GM18517 (cell line): Measurements from ENCODE around the gene IL10.
"Not testable (repeated sequence)": the region's sequence is repeated elsewhere in the genome, so short reads cannot be mapped to it uniquely, and the experiment has no call there.

ENCODE experiments used
- ATAC-seq: cut with Tn5 transposase; IDR thresholded peaks from one replicate; pipeline ENCODE4 v1.9.1; 2021; ENCODE audit warnings: mild to moderate bottlenecking, moderate library complexity; ENCODE audit not compliant: unreplicated experiment

The IL10 gene

GRCh38 chr1:206768472-206769303 is 3.6 kb downstream of the IL10 start:
- ATAC-seq = peak; percentile 19

GRCh38 chr1:206766251-206766856 is 5.9 kb downstream of the IL10 start:
- peak; percentile 44 for ATAC-seq

GRCh38 chr1:206765771-206766170 is 6.5 kb downstream of the IL10 start:
- not testable (repeated sequence) for ATAC-seq

GRCh38 chr1:206762741-206763364 is 9.4 kb downstream of the IL10 start:
- not testable (repeated sequence) for ATAC-seq

GRCh38 chr1:206761159-206761768 is 11.0 kb downstream of the IL10 start:
- no peak for ATAC-seq

GRCh38 chr1:206760590-206760989 is 11.7 kb downstream of the IL10 start:
- ATAC-seq = no peak

GRCh38 chr1:206757524-206758266 is 14.6 kb downstream of the IL10 start:
- no peak for ATAC-seq

GRCh38 chr1:206754011-206754410 is 18.3 kb downstream of the IL10 start:
- no peak for ATAC-seq

GRCh38 chr1:206753141-206753540 is 19.2 kb downstream of the IL10 start:
- no peak for ATAC-seq

GRCh38 chr1:206752481-206752880 is 19.8 kb downstream of the IL10 start:
- ATAC-seq = no peak

GRCh38 chr1:206751891-206752290 is 20.4 kb downstream of the IL10 start:
- no peak for ATAC-seq

GRCh38 chr1:206748348-206749030 is 23.8 kb downstream of the IL10 start:
- no peak for ATAC-seq

GRCh38 chr1:206745301-206745700 is 27.0 kb downstream of the IL10 start:
- no peak for ATAC-seq

GRCh38 chr1:206744683-206745082 is 27.6 kb downstream of the IL10 start:
- ATAC-seq = no peak

- ATAC-seq = no peak
Measured at GRCh38 chr1:206742719-206743383, 29.4 kb downstream of the IL10 start.

GRCh38 chr1:206741142-206741701 is 31.1 kb downstream of the IL10 start:
- ATAC-seq = no peak

GRCh38 chr1:206739411-206740076 is 32.8 kb downstream of the IL10 start:
- ATAC-seq = peak; percentile 87

GRCh38 chr1:206738370-206739366 is 33.6 kb downstream of the IL10 start:
- ATAC-seq = peak; percentile 2
